Mesangial cell (primary cell): Measurements from ENCODE around the gene TIMM23. TPM values are rescaled to one million over a fixed set of nuclear protein-coding genes. Genes with fewer than 3 reads are reported as not detected.

ENCODE experiments used
- total RNA-seq: library from RNA; depleted of rRNA; stranded (reverse); fragments of >200 nt; gene quantifications from 2 replicates; pipeline ENCODE4 v1.2.3, GENCODE V29; 2015

TIMM23 gene
- total RNA-seq = 75.2 and 122 TPM in 2 replicates

GRCh38 chr10:45972106-45972812, at the start of gene TIMM23:
TIMM23 (plus strand) TSS chr10:45972489; CDS start chr10:45972625, 136 bp downstream.

GRCh38 chr10:46030091-46030937, 58.0 kb downstream of the TIMM23 start, which contains the start of gene NCOA4:
NCOA4 (minus strand) TSS chr10:46030623; CDS start chr10:46016680, 13,943 bp downstream.

GRCh38 chr10:46046261-46046660, 74.0 kb downstream of the TIMM23 start, which contains the start of gene MSMB:
MSMB (minus strand) TSS chr10:46046269; CDS start chr10:46046237, 32 bp downstream.

Other genes starting within 250 kb of the TIMM23 start
- gene WASHC2C, start 245.2 kb upstream of the TIMM23 start, total RNA-seq = 14.8 and 27.0 TPM in 2 replicates
- gene AGAP4, start 125.0 kb upstream of the TIMM23 start, total RNA-seq = 6.5 and 6.7 TPM in 2 replicates
- gene NCOA4, start 58.1 kb downstream of the TIMM23 start, total RNA-seq = 68.3 and 82.0 TPM in 2 replicates
- gene MSMB, start 73.8 kb downstream of the TIMM23 start, total RNA-seq = not detected in 2 replicates